HG02588 (cell line): Measurements from ENCODE around the gene XIRP1.

Experiments
- ATAC-seq: cut with Tn5 transposase; IDR thresholded peaks from one replicate; pipeline ENCODE4 v1.9.1; 2021; ENCODE audit warnings: mild to moderate bottlenecking, moderate library complexity; ENCODE audit not compliant: unreplicated experiment

XIRP1 gene

GRCh38 chr3:39211332-39212130, 19.1 kb upstream of the XIRP1 start:
- ATAC-seq = no peak

- no peak for ATAC-seq
Observed at GRCh38 chr3:39210078-39210477, 17.7 kb upstream of the XIRP1 start.

GRCh38 chr3:39209329-39209970, 17.1 kb upstream of the XIRP1 start:
- ATAC-seq = no peak

- no peak for ATAC-seq
Observed at GRCh38 chr3:39208463-39209055, 16.2 kb upstream of the XIRP1 start.

- no peak for ATAC-seq
Observed at GRCh38 chr3:39207361-39208186, 15.2 kb upstream of the XIRP1 start.

GRCh38 chr3:39205919-39206516, 13.6 kb upstream of the XIRP1 start:
- ATAC-seq = no peak

GRCh38 chr3:39205131-39205530, 12.7 kb upstream of the XIRP1 start:
- ATAC-seq = no peak

GRCh38 chr3:39203860-39204259, 11.5 kb upstream of the XIRP1 start:
- ATAC-seq = no peak

GRCh38 chr3:39203402-39203801, 11.0 kb upstream of the XIRP1 start:
- ATAC-seq = no peak

- no peak for ATAC-seq
Observed at GRCh38 chr3:39202094-39202493, 9.7 kb upstream of the XIRP1 start.

- no peak for ATAC-seq
Observed at GRCh38 chr3:39196671-39197356, 4.4 kb upstream of the XIRP1 start.

GRCh38 chr3:39196034-39196433, 3.6 kb upstream of the XIRP1 start:
- ATAC-seq = no peak

- ATAC-seq = no peak
Observed at GRCh38 chr3:39193391-39193790, 996 bp upstream of the XIRP1 start.

GRCh38 chr3:39191773-39192172, 622 bp downstream of the XIRP1 start:
- ATAC-seq = no peak

- ATAC-seq = no peak
Observed at GRCh38 chr3:39191111-39191510, 1.3 kb downstream of the XIRP1 start.

- no peak for ATAC-seq
Observed at GRCh38 chr3:39190281-39191025, 1.9 kb downstream of the XIRP1 start.

- peak; percentile 52 for ATAC-seq
Observed at GRCh38 chr3:39189959-39190269, 2.5 kb downstream of the XIRP1 start.

- ATAC-seq = no peak
Observed at GRCh38 chr3:39189150-39189958, 3.0 kb downstream of the XIRP1 start.
